ENCODE results near the gene CACNA1C. TPM values are rescaled to one million over a fixed set of nuclear protein-coding genes. Genes with fewer than 3 reads are reported as not detected.

CACNA1C gene
- total RNA-seq, 1 donor from 2014 or later = 7.3 TPM

DNA sequence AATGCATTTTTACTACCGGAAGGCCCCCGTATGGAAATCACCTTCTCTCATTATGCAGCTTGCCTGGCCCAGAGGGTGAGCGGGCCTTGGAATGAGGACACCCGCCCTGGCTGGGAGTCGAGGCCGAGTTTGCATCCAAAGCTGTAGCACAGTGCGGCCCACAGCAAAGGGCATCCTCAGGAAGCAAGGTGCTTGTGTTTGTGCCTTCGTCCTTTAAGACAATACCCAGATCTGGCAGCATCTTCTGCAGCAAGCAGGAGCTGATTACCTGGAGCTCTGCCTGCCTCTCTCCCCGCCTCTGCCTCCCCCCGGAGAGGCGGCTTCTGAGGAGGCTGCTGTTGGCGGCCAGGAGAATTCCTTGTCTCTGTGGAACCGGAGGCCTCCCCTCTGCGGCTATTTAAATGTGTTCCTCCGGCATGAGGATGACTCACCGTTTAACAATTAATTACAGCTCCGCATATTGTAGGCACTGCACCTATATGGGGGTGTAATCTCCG, 145.3 kb downstream of the CACNA1C start:
- H3K4me1 ChIP-seq (ENCODE audit: control insufficient read depth in 3 of 3, insufficient read depth in 3 of 3, low read length in 3 of 3) = peaks cover 0 to 3% (median 0%) of the 10 kb centered on the region in 3 donors
- H3K27ac ChIP-seq (ENCODE audit: low read depth, low read length) = no peak overlapping the region
- no peak overlapping the region for H3K4me3 ChIP-seq (ENCODE audit: low read length in 3 of 3)
- no peaks in the 10 kb centered on the region for H3K36me3 ChIP-seq (ENCODE audit: control insufficient read depth in 3 of 3, insufficient read depth in 3 of 3, low read length in 3 of 3)
- H3K9me3 ChIP-seq (ENCODE audit: control insufficient read depth in 3 of 3, low read length in 3 of 3) = no peaks in the 10 kb centered on the region
- no peak overlapping the region for H3K9ac ChIP-seq (ENCODE audit: low read depth in 1 of 3, low read length in 3 of 3)
- H3K27me3 ChIP-seq (ENCODE audit: control insufficient read depth in 3 of 3, insufficient read depth in 3 of 3, low read length in 3 of 3) = peaks cover 3 to 7% (median 6%) of the 10 kb centered on the region in 3 donors

GRCh38 chr12:2198542-2198941, 145.8 kb downstream of the CACNA1C start:
- Histone ChIP-seq H3K36me3 (ENCODE audit: control insufficient read depth in 3 of 3, insufficient read depth in 3 of 3, low read length in 3 of 3) (no peaks in the 10 kb centered on the region), H3K4me3 (ENCODE audit: low read length in 3 of 3) (no peak overlapping the region), H3K4me1 (ENCODE audit: control insufficient read depth in 3 of 3, insufficient read depth in 3 of 3, low read length in 3 of 3) (peaks cover 0 to 3% (median 0%) of the 10 kb centered on the region in 3 donors), H3K9ac (ENCODE audit: low read depth in 1 of 3, low read length in 3 of 3) (no peak overlapping the region), H3K27me3 (ENCODE audit: control insufficient read depth in 3 of 3, insufficient read depth in 3 of 3, low read length in 3 of 3) (peaks cover 3 to 11% (median 7%) of the 10 kb centered on the region in 3 donors), H3K9me3 (ENCODE audit: control insufficient read depth in 3 of 3, low read length in 3 of 3) (no peaks in the 10 kb centered on the region), H3K27ac (ENCODE audit: low read depth, low read length) (no peak overlapping the region)

DNA sequence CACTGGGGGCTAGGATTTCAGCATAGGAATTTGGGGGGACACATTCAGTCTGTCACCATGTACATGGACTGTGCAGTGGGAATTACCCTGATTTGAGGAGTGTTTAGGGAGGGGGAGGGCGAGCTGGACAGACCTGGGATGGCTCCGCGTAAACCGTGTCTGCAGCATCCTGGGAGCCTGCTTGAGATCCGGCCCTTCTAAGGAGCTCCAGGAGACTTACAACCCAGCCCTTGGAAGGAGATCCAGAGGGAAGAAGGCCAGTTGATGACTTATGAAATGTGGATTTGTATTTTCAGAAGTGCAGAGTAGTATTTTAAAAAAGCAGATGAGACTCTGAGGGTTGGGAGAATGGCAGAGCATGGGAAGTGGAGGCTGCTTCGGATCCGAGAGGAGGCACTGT, 153.2 kb downstream of the CACNA1C start:
- no peak overlapping the region for H3K27ac ChIP-seq (ENCODE audit: low read depth, low read length)
- peaks cover 0 to 16% (median 2%) of the 10 kb centered on the region in 3 donors for H3K27me3 ChIP-seq (ENCODE audit: control insufficient read depth in 3 of 3, insufficient read depth in 3 of 3, low read length in 3 of 3)

GRCh38 chr12:2208837-2209635, 156.2 kb downstream of the CACNA1C start:
- no peak overlapping the region for H3K27ac ChIP-seq (ENCODE audit: low read depth, low read length)
- peaks cover 4 to 17% (median 8%) of the 10 kb centered on the region in 3 donors for H3K27me3 ChIP-seq (ENCODE audit: control insufficient read depth in 3 of 3, insufficient read depth in 3 of 3, low read length in 3 of 3)
- no peak overlapping the region for H3K4me3 ChIP-seq (ENCODE audit: low read length in 3 of 3)
- no peak overlapping the region for H3K9ac ChIP-seq (ENCODE audit: low read depth in 1 of 3, low read length in 3 of 3)
- H3K36me3 ChIP-seq (ENCODE audit: control insufficient read depth in 3 of 3, insufficient read depth in 3 of 3, low read length in 3 of 3) = no peaks in the 10 kb centered on the region
- peaks cover 0 to 3% (median 0%) of the 10 kb centered on the region in 3 donors for H3K4me1 ChIP-seq (ENCODE audit: control insufficient read depth in 3 of 3, insufficient read depth in 3 of 3, low read length in 3 of 3)
- H3K9me3 ChIP-seq (ENCODE audit: control insufficient read depth in 3 of 3, low read length in 3 of 3) = no peaks in the 10 kb centered on the region

More for the DNA sequence above, 153.2 kb downstream of the CACNA1C start:
- Histone ChIP-seq H3K9ac (ENCODE audit: low read depth in 1 of 3, low read length in 3 of 3) (no peak overlapping the region), H3K9me3 (ENCODE audit: control insufficient read depth in 3 of 3, low read length in 3 of 3) (no peaks in the 10 kb centered on the region), H3K4me3 (ENCODE audit: low read length in 3 of 3) (no peak overlapping the region), H3K4me1 (ENCODE audit: control insufficient read depth in 3 of 3, insufficient read depth in 3 of 3, low read length in 3 of 3) (no peaks in the 10 kb centered on the region), H3K36me3 (ENCODE audit: control insufficient read depth in 3 of 3, insufficient read depth in 3 of 3, low read length in 3 of 3) (no peaks in the 10 kb centered on the region)

GRCh38 chr12:2211119-2211518, 158.3 kb downstream of the CACNA1C start:
- Histone ChIP-seq H3K4me1 (ENCODE audit: control insufficient read depth in 3 of 3, insufficient read depth in 3 of 3, low read length in 3 of 3) (peaks cover 0 to 3% (median 0%) of the 10 kb centered on the region in 3 donors), H3K27ac (ENCODE audit: low read depth, low read length) (no peak overlapping the region), H3K9me3 (ENCODE audit: control insufficient read depth in 3 of 3, low read length in 3 of 3) (no peaks in the 10 kb centered on the region), H3K4me3 (ENCODE audit: low read length in 3 of 3) (no peak overlapping the region), H3K36me3 (ENCODE audit: control insufficient read depth in 3 of 3, insufficient read depth in 3 of 3, low read length in 3 of 3) (no peaks in the 10 kb centered on the region), H3K9ac (ENCODE audit: low read depth in 1 of 3, low read length in 3 of 3) (no peak overlapping the region), H3K27me3 (ENCODE audit: control insufficient read depth in 3 of 3, insufficient read depth in 3 of 3, low read length in 3 of 3) (peaks cover 4 to 28% (median 12%) of the 10 kb centered on the region in 3 donors)

GRCh38 chr12:2212537-2212936, 159.8 kb downstream of the CACNA1C start:
- no peaks in the 10 kb centered on the region for H3K36me3 ChIP-seq (ENCODE audit: control insufficient read depth in 3 of 3, insufficient read depth in 3 of 3, low read length in 3 of 3)
- peaks cover 0 to 3% (median 0%) of the 10 kb centered on the region in 3 donors for H3K4me1 ChIP-seq (ENCODE audit: control insufficient read depth in 3 of 3, insufficient read depth in 3 of 3, low read length in 3 of 3)
- H3K9me3 ChIP-seq (ENCODE audit: control insufficient read depth in 3 of 3, low read length in 3 of 3) = no peaks in the 10 kb centered on the region
- no peak overlapping the region for H3K27ac ChIP-seq (ENCODE audit: low read depth, low read length)
- no peak overlapping the region for H3K4me3 ChIP-seq (ENCODE audit: low read length in 3 of 3)
- peaks cover 4 to 27% (median 10%) of the 10 kb centered on the region in 3 donors for H3K27me3 ChIP-seq (ENCODE audit: control insufficient read depth in 3 of 3, insufficient read depth in 3 of 3, low read length in 3 of 3)
- no peak overlapping the region for H3K9ac ChIP-seq (ENCODE audit: low read depth in 1 of 3, low read length in 3 of 3)

DNA sequence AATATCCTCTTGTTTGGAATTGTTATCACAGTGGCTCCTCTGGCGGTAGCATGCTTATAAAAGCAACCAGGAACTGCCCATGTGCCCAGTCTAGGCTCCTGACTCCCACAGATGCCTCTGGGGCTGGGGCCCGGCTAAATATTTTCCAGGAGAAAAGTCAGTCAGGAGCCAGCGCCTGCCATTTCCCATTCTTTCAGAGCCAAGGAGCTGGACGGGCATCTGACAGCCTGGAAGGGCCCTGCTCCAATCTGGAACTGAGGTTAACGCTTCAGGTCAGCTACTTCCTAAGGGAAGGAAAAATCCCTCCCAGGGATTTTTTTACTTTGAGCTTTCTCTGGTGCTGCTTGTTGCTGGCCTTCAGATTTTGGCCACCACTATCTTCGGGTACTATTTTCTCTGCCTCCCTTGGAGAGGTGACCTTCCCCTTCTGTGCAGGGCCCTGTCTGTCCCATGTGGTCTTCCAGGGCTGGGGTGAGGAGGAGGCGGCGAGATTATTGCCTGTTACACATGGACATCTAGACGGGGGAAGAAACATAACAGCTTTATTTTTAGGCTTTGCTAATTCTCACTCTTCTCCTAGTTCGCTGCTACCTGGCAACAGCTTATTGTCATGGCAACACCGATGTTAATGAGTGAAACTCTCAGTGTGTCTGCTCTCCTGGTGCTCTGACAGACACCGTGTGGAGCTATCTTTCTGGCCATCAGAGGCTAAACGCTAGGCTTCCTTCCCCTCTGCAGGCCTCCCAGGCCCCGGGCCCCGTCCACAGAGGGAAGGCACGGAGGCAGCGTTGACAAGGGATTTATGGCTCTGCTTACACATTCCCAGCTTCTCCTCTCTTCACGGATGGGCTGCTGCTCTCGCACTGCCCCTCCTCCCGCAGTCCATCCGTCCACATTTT, 160.4 kb downstream of the CACNA1C start:
- Histone ChIP-seq H3K27me3 (ENCODE audit: control insufficient read depth in 3 of 3, insufficient read depth in 3 of 3, low read length in 3 of 3) (peaks cover 4 to 21% (median 10%) of the 10 kb centered on the region in 3 donors), H3K36me3 (ENCODE audit: control insufficient read depth in 3 of 3, insufficient read depth in 3 of 3, low read length in 3 of 3) (no peaks in the 10 kb centered on the region), H3K4me3 (ENCODE audit: low read length in 3 of 3) (no peak overlapping the region), H3K4me1 (ENCODE audit: control insufficient read depth in 3 of 3, insufficient read depth in 3 of 3, low read length in 3 of 3) (peaks cover 0 to 3% (median 0%) of the 10 kb centered on the region in 3 donors), H3K27ac (ENCODE audit: low read depth, low read length) (no peak overlapping the region), H3K9ac (ENCODE audit: low read depth in 1 of 3, low read length in 3 of 3) (no peak overlapping the region), H3K9me3 (ENCODE audit: control insufficient read depth in 3 of 3, low read length in 3 of 3) (no peaks in the 10 kb centered on the region)

- peaks cover 4 to 18% (median 10%) of the 10 kb centered on the region in 3 donors for H3K27me3 ChIP-seq (ENCODE audit: control insufficient read depth in 3 of 3, insufficient read depth in 3 of 3, low read length in 3 of 3)
- H3K9ac ChIP-seq (ENCODE audit: low read depth in 1 of 3, low read length in 3 of 3) = no peak overlapping the region
- no peaks in the 10 kb centered on the region for H3K9me3 ChIP-seq (ENCODE audit: control insufficient read depth in 3 of 3, low read length in 3 of 3)
- H3K4me1 ChIP-seq (ENCODE audit: control insufficient read depth in 3 of 3, insufficient read depth in 3 of 3, low read length in 3 of 3) = peaks cover 0 to 3% (median 0%) of the 10 kb centered on the region in 3 donors
- no peak overlapping the region for H3K4me3 ChIP-seq (ENCODE audit: low read length in 3 of 3)
- H3K27ac ChIP-seq (ENCODE audit: low read depth, low read length) = no peak overlapping the region
- H3K36me3 ChIP-seq (ENCODE audit: control insufficient read depth in 3 of 3, insufficient read depth in 3 of 3, low read length in 3 of 3) = no peaks in the 10 kb centered on the region
Observed at GRCh38 chr12:2214411-2214810, 161.6 kb downstream of the CACNA1C start.

GRCh38 chr12:2215709-2216560, 163.1 kb downstream of the CACNA1C start:
- H3K4me1 ChIP-seq (ENCODE audit: control insufficient read depth in 3 of 3, insufficient read depth in 3 of 3, low read length in 3 of 3) = peaks cover 0 to 3% (median 0%) of the 10 kb centered on the region in 3 donors
- no peak overlapping the region for H3K27ac ChIP-seq (ENCODE audit: low read depth, low read length)
- H3K9me3 ChIP-seq (ENCODE audit: control insufficient read depth in 3 of 3, low read length in 3 of 3) = no peaks in the 10 kb centered on the region
- peaks cover 4 to 18% (median 10%) of the 10 kb centered on the region in 3 donors for H3K27me3 ChIP-seq (ENCODE audit: control insufficient read depth in 3 of 3, insufficient read depth in 3 of 3, low read length in 3 of 3)
- H3K4me3 ChIP-seq (ENCODE audit: low read length in 3 of 3) = no peak overlapping the region
- no peak overlapping the region for H3K9ac ChIP-seq (ENCODE audit: low read depth in 1 of 3, low read length in 3 of 3)
- no peaks in the 10 kb centered on the region for H3K36me3 ChIP-seq (ENCODE audit: control insufficient read depth in 3 of 3, insufficient read depth in 3 of 3, low read length in 3 of 3)

Measured in skeletal muscle tissue (tissue), 4 donors.